Ureter (tissue), 1 donor: Measurements from ENCODE around the gene LTA4H. TPM values are rescaled to one million over a fixed set of nuclear protein-coding genes. Genes with fewer than 3 reads are reported as not detected.

ENCODE experiments used
- DNase-seq: peaks from one replicate; pipeline ENCODE4 v3.0.0-alpha.2; 2020; ENCODE audit warnings: low spot score
- total RNA-seq: library from RNA; stranded (reverse); gene quantifications from one replicate; pipeline ENCODE4 v1.2.4, GENCODE V29; 2023
- donor health status: DM: yes; HTN: yes; CAD: no.

Gene LTA4H
- total RNA-seq, 1 donor from 2014 or later = 64.0 TPM

GRCh38 chr12:95959107-95959506 is 76.3 kb downstream of the LTA4H start:
- no peak for DNase-seq

GRCh38 chr12:95956557-95957145 is 78.7 kb downstream of the LTA4H start:
- DNase-seq = no peak

GRCh38 chr12:95955549-95956159 is 79.7 kb downstream of the LTA4H start:
- no peak for DNase-seq

- DNase-seq = no peak
Observed at GRCh38 chr12:95953000-95953399, 82.4 kb downstream of the LTA4H start.

GRCh38 chr12:95951515-95951914 is 83.9 kb downstream of the LTA4H start:
- no peak for DNase-seq

Other genes with a start within 250 kb of the LTA4H start
- gene NTN4, start 244.8 kb downstream of the LTA4H start, total RNA-seq = 97.7 TPM
- 29.1 TPM for gene SNRPF, start 176.6 kb downstream of the LTA4H start, total RNA-seq
- not detected for gene CCDC38, start 93.0 kb downstream of the LTA4H start, total RNA-seq
- 0.39 TPM for gene AMDHD1, start 92.3 kb downstream of the LTA4H start, total RNA-seq
- gene HAL, start 39.2 kb downstream of the LTA4H start, total RNA-seq = 1.8 TPM
- gene ELK3, start 158.8 kb upstream of the LTA4H start, total RNA-seq = 41.7 TPM